Measurements from ENCODE around the gene BACH1. TPM values are rescaled to one million over a fixed set of nuclear protein-coding genes. Genes with fewer than 3 reads are reported as not detected.

BACH1 gene
- total and polyA plus RNA-seq, 2 of the 8 experiments (the other 6 are each of a cell fraction or from before 2014, with no cell fraction given), result 6.9 to 50.7 TPM

GRCh38 chr21:29385934-29386520 is 87.3 kb downstream of the BACH1 start (continued):
- no peak for TF ChIP-seq CTCF (IDR thresholded peaks at IDR 0.05; ENCODE audit: control extremely low read depth in 1 of 3, insufficient read depth in 1 of 3, low read depth in 1 of 3, low read length in 3 of 3)
- no peak for TF ChIP-seq RBBP5 (IDR thresholded peaks at IDR 0.05; ENCODE audit: borderline replicate concordance, low read depth, low read length)
- no peak for TF ChIP-seq HDAC2 (IDR thresholded peaks at IDR 0.05; ENCODE audit: borderline replicate concordance in 1 of 2, low read depth in 2 of 2, low read length in 2 of 2)
- no peak for TF ChIP-seq CBX8 (IDR thresholded peaks at IDR 0.05; ENCODE audit: borderline replicate concordance, low read depth, low read length)
- no peak for TF ChIP-seq SRF (IDR thresholded peaks at IDR 0.05; ENCODE audit: low read depth, low read length)
- TF ChIP-seq POLR2A (IDR thresholded peaks at IDR 0.05; ENCODE audit: control extremely low read depth in 1 of 2, low read depth in 2 of 2, low read length in 2 of 2), result no peak
- TF ChIP-seq BCL11A (IDR thresholded peaks at IDR 0.05; ENCODE audit: low read depth in 2 of 2, low read length in 2 of 2), result no peak

All from H1 (cell line).